ENCODE data around the gene TATDN2. TPM values are rescaled to one million over a fixed set of nuclear protein-coding genes. Genes with fewer than 3 reads are reported as not detected.

TATDN2 gene
- total and polyA plus RNA-seq, 7 donors, result 9.6 to 22.7 (median 18.8) TPM

- Histone ChIP-seq H3K4me1 (peaks cover 5% of the 10 kb centered on the region), H3K36me3 (ENCODE audit: insufficient read depth in 1 of 2, low read depth in 1 of 2) (peaks cover 2 to 78% of the 10 kb centered on the region in 2 donors), H3K27ac (no peak overlapping the region), H3K27me3 (ENCODE audit: insufficient read depth in 3 of 3, low read length in 2 of 3) (no peaks in the 10 kb centered on the region), H3K4me3 (no peak overlapping the region), H3K9me3 (no peaks in the 10 kb centered on the region)
- intact Hi-C loops (cut with DNase I), result loop anchor here (5.0 to 10.0 kb wide), 4 partner anchors 66 to 294 kb away; partner anchors contain the start of genes CRELD1 (in 1 of the 2), FANCD2 (in 1 of the 2), IRAK2 (in 1 of the 2) and VHL (in 1 of the 2)
- 76 to 81% (median 80%) methylated on average over 4 of the region's 4 CpGs for WGBS, 3 donors
- ATAC-seq (no peak), DNase-seq (no peak)
- TF ChIP-seq, protein P1, sequence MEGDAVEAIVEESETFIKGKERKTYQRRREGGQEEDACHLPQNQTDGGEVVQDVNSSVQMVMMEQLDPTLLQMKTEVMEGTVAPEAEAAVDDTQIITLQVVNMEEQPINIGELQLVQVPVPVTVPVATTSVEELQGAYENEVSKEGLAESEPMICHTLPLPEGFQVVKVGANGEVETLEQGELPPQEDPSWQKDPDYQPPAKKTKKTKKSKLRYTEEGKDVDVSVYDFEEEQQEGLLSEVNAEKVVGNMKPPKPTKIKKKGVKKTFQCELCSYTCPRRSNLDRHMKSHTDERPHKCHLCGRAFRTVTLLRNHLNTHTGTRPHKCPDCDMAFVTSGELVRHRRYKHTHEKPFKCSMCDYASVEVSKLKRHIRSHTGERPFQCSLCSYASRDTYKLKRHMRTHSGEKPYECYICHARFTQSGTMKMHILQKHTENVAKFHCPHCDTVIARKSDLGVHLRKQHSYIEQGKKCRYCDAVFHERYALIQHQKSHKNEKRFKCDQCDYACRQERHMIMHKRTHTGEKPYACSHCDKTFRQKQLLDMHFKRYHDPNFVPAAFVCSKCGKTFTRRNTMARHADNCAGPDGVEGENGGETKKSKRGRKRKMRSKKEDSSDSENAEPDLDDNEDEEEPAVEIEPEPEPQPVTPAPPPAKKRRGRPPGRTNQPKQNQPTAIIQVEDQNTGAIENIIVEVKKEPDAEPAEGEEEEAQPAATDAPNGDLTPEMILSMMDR (IDR thresholded peaks at IDR 0.05), result no peak
Measured at GRCh38 chr3:10228248-10228950, 19.9 kb upstream of the TATDN2 start.

DNA sequence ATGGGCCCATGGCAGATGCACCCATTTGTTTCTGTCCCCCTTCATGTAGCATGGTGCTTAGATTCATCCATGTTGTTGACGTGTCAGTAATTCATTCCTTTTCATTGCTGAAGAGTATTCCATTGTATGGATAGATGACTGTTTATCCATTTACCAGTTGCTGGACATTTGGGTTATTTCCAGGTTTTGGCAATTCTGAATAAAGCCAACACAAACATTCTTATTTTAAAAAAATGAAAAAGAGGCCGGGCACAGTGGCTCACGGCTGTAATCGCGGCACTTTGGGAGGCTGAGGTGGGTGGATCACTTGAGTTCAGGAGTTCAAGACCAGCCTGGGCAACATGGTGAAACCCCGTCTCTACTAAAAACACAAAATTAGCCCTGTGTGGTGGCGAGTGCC, 18.7 kb upstream of the TATDN2 start:
- no peaks in the 10 kb centered on the region for H3K27me3 ChIP-seq (ENCODE audit: insufficient read depth in 3 of 3, low read length in 2 of 3)
- intact Hi-C loops (cut with DNase I), result loop anchor here (5.0 to 10.0 kb wide), 4 partner anchors 67 to 295 kb away; partner anchors contain the start of genes CRELD1 (in 1 of the 2), FANCD2 (in 1 of the 2), IRAK2 (in 1 of the 2) and VHL (in 1 of the 2)
- H3K4me3 ChIP-seq, result no peak overlapping the region
- peaks cover 2 to 84% of the 10 kb centered on the region in 2 donors for H3K36me3 ChIP-seq (ENCODE audit: insufficient read depth in 1 of 2, low read depth in 1 of 2)
- 88 to 89% (median 88%) methylated on average over 7 of the region's 7 CpGs for WGBS, 3 donors
- H3K4me1 ChIP-seq, result peaks cover 5% of the 10 kb centered on the region
- ATAC-seq (no peak), DNase-seq (no peak)
- no peak overlapping the region for H3K27ac ChIP-seq
- TF ChIP-seq, protein P1 (IDR thresholded peaks at IDR 0.05), result no peak
- H3K9me3 ChIP-seq, result no peaks in the 10 kb centered on the region

DNA sequence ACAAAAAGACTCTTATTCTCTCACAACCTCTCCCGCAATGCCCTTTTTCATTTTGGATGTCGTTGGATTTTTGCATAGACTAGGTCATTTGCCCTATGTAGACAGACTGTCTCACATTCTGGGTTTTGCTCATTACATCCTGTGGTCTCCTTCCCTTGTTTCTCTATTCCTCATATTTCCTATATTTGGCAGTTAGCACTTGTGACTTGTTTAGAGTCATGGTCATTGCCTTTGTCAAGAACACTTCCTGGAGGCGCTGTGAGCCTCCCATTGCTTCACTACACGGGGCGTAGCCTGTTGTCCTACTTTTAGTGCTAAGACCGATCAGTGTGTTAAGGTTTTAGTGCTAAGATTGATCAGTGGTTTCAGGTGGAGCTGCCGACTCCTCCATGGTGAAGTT, 16.1 kb upstream of the TATDN2 start:
- ATAC-seq (peak in 2 of 4 donors; percentile 25 to 32), DNase-seq (no peak)
- Histone ChIP-seq H3K4me1 (no peaks in the 10 kb centered on the region), H3K36me3 (ENCODE audit: insufficient read depth in 1 of 2, low read depth in 1 of 2) (peaks cover 7 to 97% of the 10 kb centered on the region in 2 donors), H3K27me3 (ENCODE audit: insufficient read depth in 3 of 3, low read length in 2 of 3) (no peaks in the 10 kb centered on the region), H3K4me3 (no peak overlapping the region), H3K27ac (no peak overlapping the region), H3K9me3 (no peaks in the 10 kb centered on the region)
- 82 to 86% (median 85%) methylated on average over 7 of the region's 7 CpGs for WGBS, 3 donors
- TF ChIP-seq, protein P1 (IDR thresholded peaks at IDR 0.05), result no peak
- intact Hi-C loops (cut with DNase I), result loop anchor here in 1 of 2 donors (10.0 kb wide), 1 partner anchor 527 kb away; the partner anchor contains the start of gene CPNE9

- no peak for ATAC-seq
- intact Hi-C loops (cut with DNase I), result loop anchor here in 1 of 2 donors (10.0 kb wide), 1 partner anchor 529 kb away; the partner anchor contains the start of gene CPNE9
- WGBS, 3 donors, result 90 to 94% (median 91%) methylated on average over 13 of the region's 13 CpGs
- Histone ChIP-seq H3K4me1 (no peaks in the 10 kb centered on the region), H3K4me3 (no peak overlapping the region), H3K36me3 (ENCODE audit: insufficient read depth in 1 of 2, low read depth in 1 of 2) (peaks cover 7 to 94% of the 10 kb centered on the region in 2 donors), H3K27ac (no peak overlapping the region), H3K27me3 (ENCODE audit: insufficient read depth in 3 of 3, low read length in 2 of 3) (no peaks in the 10 kb centered on the region), H3K9me3 (no peaks in the 10 kb centered on the region)
- DNase-seq, result no peak
- TF ChIP-seq, protein P1 (IDR thresholded peaks at IDR 0.05), result no peak
Measured at GRCh38 chr3:10233988-10234387, 14.3 kb upstream of the TATDN2 start.

All from psoas muscle (tissue), 8 donors.